ENCODE data around the gene GRIA1. TPM values are rescaled to one million over a fixed set of nuclear protein-coding genes. Genes with fewer than 3 reads are reported as not detected.

The GRIA1 gene
- total RNA-seq, 2 donors from 2014 or later = 1.2 TPM; not detected in 1

GRCh38 chr5:153592081-153592480 is 101.6 kb downstream of the GRIA1 start:
- H3K36me3 ChIP-seq (ENCODE audit: control insufficient read depth, insufficient read depth, low read length) = no peaks in the 10 kb centered on the region
- no peak overlapping the region for H3K4me3 ChIP-seq (ENCODE audit: low read length)
- 100% methylated on average over 1 of the region's 1 CpG; no CpG with 5 or more reads in 1 of the 2 experiments for WGBS, 2 experiments (ENCODE audit: insufficient coverage in 1 of 2, insufficient read length in 1 of 2)
- Mint-ChIP-seq H3K27ac (no peak overlapping the region), H3K9me3 (no peaks in the 10 kb centered on the region), H3K4me1 (no peaks in the 10 kb centered on the region), H3K4me3 (no peak overlapping the region), H3K36me3 (ENCODE audit: low read depth) (no peaks in the 10 kb centered on the region), H3K27me3 (ENCODE audit: insufficient read depth) (peaks cover 19% of the 10 kb centered on the region)
- H3K4me1 ChIP-seq (ENCODE audit: control insufficient read depth, insufficient read depth, low read length) = no peaks in the 10 kb centered on the region
- H3K9me3 ChIP-seq (ENCODE audit: control insufficient read depth, low read length) = no peaks in the 10 kb centered on the region
- H3K9ac ChIP-seq (ENCODE audit: extremely low read depth, low read length, poor library complexity, severe bottlenecking) = no peak overlapping the region
- H3K27ac ChIP-seq (ENCODE audit: low read depth, low read length) = no peak overlapping the region
- no peak for DNase-seq
- TF ChIP-seq CTCF (conservative IDR thresholded peaks at IDR 0.05) = no peak
- peaks cover 25% of the 10 kb centered on the region for H3K27me3 ChIP-seq (ENCODE audit: control insufficient read depth, insufficient read depth, low read length, poor library complexity, severe bottlenecking)

GRCh38 chr5:153594785-153595184 is 104.3 kb downstream of the GRIA1 start:
- no peaks in the 10 kb centered on the region for H3K4me1 Mint-ChIP-seq
- Histone ChIP-seq H3K4me1 (ENCODE audit: control insufficient read depth, insufficient read depth, low read length) (no peaks in the 10 kb centered on the region), H3K4me3 (ENCODE audit: low read length) (no peak overlapping the region), H3K36me3 (ENCODE audit: control insufficient read depth, insufficient read depth, low read length) (no peaks in the 10 kb centered on the region), H3K27me3 (ENCODE audit: control insufficient read depth, insufficient read depth, low read length, poor library complexity, severe bottlenecking) (no peaks in the 10 kb centered on the region), H3K27ac (ENCODE audit: low read depth, low read length) (no peak overlapping the region), H3K9ac (ENCODE audit: extremely low read depth, low read length, poor library complexity, severe bottlenecking) (no peak overlapping the region), H3K9me3 (ENCODE audit: control insufficient read depth, low read length) (no peaks in the 10 kb centered on the region)
- no peak overlapping the region for H3K4me3 Mint-ChIP-seq
- H3K27me3 Mint-ChIP-seq (ENCODE audit: insufficient read depth) = peaks cover 4% of the 10 kb centered on the region
- DNase-seq = no peak
- no peaks in the 10 kb centered on the region for H3K9me3 Mint-ChIP-seq
- no peak for TF ChIP-seq CTCF (conservative IDR thresholded peaks at IDR 0.05)
- H3K27ac Mint-ChIP-seq = no peak overlapping the region
- no peaks in the 10 kb centered on the region for H3K36me3 Mint-ChIP-seq (ENCODE audit: low read depth)

GRCh38 chr5:153598099-153598498 is 107.6 kb downstream of the GRIA1 start:
- H3K27me3 ChIP-seq (ENCODE audit: control insufficient read depth, insufficient read depth, low read length, poor library complexity, severe bottlenecking) = no peaks in the 10 kb centered on the region
- no peak for TF ChIP-seq CTCF (conservative IDR thresholded peaks at IDR 0.05)
- H3K4me3 Mint-ChIP-seq = no peak overlapping the region
- no peak overlapping the region for H3K27ac ChIP-seq (ENCODE audit: low read depth, low read length)
- H3K4me3 ChIP-seq (ENCODE audit: low read length) = no peak overlapping the region
- H3K4me1 ChIP-seq (ENCODE audit: control insufficient read depth, insufficient read depth, low read length) = no peaks in the 10 kb centered on the region
- no peaks in the 10 kb centered on the region for H3K36me3 Mint-ChIP-seq (ENCODE audit: low read depth)
- peaks cover 3% of the 10 kb centered on the region for H3K27me3 Mint-ChIP-seq (ENCODE audit: insufficient read depth)
- no peak overlapping the region for H3K9ac ChIP-seq (ENCODE audit: extremely low read depth, low read length, poor library complexity, severe bottlenecking)
- H3K9me3 Mint-ChIP-seq = no peaks in the 10 kb centered on the region
- DNase-seq = no peak
- no peaks in the 10 kb centered on the region for H3K36me3 ChIP-seq (ENCODE audit: control insufficient read depth, insufficient read depth, low read length)
- H3K27ac Mint-ChIP-seq = no peak overlapping the region
- H3K9me3 ChIP-seq (ENCODE audit: control insufficient read depth, low read length) = no peaks in the 10 kb centered on the region
- H3K4me1 Mint-ChIP-seq = no peaks in the 10 kb centered on the region

Measured in endodermal cell (in vitro differentiated cells).